Stimulated activated CD8-positive, alpha-beta memory T cell treated with anti-CD3 and anti-CD28 coated beads, Interleukin-4, amount 100 ng/mL, for 24 hours (primary cell): ENCODE measurements around the gene SHISAL1.
"Not testable (repeated sequence)": the region's sequence is repeated elsewhere in the genome, so short reads cannot be mapped to it uniquely, and the experiment has no call there.

Source experiments
- DNase-seq: peaks from one replicate; pipeline ENCODE4 v3.0.0-alpha.2; 2020; ENCODE audit warnings: low read depth

The SHISAL1 gene

DNA sequence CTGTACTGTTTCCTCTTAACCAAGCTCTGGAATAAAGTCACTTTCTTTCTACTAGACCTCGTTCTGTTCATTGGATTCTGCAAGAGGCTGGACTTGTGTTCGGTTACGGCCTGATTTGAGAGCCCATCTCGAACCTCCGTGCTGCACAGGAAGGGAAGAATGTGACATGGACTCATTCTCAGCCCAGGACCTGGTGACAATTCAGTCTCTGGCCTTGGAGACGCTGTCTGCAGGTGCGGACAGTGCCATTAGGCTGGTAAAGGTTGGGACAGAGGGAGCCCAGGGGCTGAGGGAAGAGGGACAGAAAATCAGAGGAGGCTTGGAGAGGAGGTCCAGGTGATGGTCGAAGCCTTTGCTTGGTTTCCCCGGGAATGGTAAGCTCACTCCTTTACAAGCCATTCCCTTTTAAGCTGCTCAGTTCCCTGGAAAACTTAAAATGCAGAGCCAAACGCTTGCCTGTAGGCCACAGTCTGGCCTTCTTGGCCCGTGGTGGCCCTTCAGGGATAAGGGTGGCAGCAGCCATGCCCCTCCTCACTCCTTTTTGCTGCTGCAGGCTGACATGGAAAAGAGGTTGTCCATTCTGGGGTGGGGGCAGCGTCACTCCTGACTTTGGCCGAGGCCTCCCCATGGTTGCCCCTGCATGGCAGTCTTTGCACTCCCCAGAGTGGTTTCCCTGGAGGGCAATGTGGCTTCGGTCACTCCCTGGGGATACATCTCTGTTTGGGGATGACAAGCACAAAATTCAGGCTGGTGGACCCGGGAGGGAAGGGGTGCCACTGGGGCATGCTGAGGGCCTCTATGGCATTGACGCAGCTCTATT lies 52.3 kb downstream of the SHISAL1 start:
- no peak for DNase-seq

DNA sequence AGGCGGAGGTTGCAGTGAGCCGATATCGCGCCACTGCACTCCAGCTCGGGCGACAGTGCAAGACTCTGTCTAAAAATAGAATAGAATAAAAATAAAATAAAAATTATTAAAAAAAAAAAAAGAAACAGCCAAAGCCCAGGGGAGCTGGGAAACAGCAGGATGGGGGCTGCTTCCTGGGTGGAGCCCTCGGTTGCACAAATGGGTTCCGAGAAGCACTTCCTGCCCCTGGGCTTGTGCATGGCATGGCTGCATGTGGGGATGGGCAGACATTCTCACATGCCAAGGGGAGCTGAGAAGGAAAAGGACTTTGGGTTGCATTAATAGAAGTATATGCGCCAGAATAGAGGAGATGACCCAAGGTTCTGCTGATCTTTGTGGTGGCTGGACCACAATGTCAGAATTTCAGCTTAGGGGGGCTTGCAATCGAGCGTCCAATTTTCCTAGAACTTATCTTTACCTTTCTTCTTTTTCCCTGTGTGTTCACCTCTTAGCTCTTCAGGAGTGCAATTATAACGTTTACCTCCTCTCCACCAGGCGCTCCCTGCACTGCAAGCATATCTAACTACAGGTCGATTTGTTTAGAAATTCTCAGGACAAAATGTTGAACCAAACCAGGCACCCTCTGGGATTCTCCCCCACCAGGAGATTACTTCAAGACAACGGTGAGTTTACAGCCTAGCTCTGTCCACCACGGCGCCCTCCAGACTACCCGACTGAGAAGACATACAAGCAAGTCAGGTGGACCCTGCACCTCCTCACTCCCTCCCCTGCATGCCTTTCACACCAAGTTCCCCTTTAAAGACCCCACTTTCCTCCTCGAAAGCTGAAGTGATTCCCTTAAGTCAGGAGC lies 53.2 kb downstream of the SHISAL1 start:
- no peak for DNase-seq

DNA sequence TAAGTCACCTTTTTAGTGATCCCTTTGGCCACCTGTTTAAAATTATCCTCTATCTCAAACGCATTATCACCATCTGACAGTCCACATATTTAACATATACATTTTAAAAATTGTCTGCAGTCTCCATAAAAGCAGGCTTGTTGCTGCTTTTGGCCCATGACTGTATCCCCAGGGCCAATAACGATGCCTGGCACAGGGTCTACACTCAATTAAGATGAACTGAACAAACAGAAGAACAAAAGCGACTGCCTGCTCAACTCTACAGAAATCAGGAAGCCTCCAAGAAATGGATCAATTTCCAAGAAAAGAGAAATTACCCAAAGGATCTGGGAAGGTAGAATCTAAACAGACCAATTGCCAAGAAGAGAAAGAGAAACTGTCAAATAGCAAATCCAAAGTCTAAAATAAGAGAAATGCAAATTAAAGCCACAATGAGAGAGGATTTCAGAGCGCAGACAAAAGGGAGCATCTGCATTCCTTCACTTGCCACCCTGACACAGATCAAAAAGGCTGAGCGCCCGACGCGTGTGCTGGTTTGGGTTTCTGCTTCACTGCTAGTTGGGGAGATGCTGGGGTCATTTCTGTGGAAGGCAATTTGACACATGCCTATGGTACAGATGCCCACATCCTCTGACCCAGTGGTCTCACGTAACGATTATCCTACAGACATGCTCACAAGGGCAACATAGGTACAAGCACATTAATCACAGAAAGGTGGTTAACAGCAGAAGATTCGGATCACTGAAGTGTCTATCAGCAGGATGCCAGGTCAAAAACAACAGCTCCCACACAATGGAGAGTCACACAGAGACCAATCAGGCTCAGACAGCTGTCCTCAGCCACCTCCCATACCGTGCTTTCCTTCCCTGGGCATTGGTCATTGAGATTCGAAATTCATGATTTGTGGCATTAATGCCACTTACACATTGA lies 55.9 kb downstream of the SHISAL1 start:
- DNase-seq, result no peak

DNA sequence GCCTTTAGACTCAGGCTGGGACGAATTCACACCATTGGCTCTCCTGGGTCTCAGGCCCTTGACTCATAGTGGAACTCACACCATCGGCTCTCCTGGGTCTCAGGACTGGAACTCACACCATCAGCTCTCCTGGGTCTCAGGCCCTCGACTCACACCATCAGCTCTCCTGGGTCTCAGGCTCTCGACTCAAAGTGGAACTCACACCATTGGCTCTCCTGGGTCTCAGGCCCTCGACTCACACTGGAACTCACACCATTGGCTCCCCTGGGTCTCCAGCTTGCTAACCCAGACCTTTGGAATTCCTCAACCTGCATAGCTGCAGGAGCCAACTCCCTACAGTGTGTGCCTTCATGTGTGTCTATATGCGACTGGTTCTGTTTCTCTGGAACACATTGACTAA lies 56.7 kb downstream of the SHISAL1 start:
- no peak for DNase-seq

DNA sequence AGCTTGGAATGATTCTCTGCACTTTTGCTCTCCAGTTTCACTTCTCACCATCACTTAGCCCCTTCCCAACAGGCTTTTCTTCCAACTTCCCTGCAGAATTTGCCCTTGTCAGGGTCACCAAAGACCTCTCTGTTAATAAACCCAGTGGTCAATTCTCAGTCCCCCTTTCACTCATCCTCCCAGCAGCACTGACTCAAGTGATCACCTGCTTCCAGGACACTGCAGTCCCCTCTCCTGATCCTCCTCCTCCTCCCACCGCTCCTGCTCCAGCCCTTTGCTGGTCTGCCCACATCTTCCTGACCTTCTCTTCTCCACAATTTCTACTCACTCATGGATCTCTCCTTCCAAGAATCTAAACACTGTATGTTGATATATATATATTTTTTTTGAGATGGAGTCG lies 57.9 kb downstream of the SHISAL1 start:
- no peak for DNase-seq

DNA sequence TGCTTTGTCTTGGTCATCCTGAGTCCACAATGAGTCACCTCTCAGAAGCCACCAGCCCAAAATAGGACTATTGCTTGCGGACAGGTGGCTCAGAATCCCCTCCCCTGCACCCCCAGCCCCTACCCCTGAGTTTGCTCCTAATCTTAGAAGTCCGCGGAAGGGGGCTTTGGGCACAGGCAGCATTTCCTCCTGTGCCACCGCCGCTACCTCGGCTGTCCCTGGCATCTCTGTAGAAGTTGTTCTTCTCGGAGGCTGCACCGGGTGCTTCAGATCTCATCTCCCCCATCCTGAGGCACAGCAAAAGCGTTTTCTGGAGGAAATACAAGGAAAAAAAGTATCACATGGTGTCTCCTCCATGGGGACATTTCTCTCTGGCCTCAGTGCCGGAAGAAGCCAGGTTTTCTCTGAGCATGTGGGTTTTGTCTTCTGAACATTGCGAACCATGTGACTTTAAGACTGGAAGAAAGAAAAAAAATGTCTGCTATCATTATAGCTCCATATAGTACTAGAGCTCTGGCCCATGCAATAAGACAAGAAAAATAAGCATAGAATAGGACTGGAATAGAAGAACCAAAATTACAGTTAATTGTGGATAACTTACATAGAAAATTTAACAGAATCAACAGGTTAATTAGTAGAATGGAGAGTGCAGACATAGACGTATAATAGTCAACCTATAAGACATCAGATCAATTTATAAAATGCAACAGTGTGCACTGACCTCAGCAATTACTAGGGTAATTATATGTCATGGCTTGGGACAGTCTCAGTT lies 63.2 kb downstream of the SHISAL1 start:
- DNase-seq, result no peak

DNA sequence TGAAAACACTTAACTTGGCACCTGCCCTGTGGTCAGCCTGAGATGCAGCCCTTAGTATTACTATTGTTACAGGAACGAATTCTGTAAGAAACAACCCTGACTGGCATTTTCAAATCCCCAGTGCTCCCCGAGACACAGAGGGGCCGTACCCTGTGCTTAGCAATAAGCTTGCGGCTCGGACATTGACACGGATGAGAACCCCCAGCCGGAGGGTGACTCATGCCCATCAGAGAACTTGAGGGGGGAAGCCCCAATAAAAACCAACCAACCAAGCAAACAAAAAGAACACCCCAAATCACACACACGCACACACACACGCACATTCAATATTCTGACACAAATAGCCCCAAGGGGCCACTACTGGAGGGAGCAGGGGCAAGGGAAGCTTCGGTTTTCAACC lies 63.8 kb downstream of the SHISAL1 start:
- no peak for DNase-seq

DNA sequence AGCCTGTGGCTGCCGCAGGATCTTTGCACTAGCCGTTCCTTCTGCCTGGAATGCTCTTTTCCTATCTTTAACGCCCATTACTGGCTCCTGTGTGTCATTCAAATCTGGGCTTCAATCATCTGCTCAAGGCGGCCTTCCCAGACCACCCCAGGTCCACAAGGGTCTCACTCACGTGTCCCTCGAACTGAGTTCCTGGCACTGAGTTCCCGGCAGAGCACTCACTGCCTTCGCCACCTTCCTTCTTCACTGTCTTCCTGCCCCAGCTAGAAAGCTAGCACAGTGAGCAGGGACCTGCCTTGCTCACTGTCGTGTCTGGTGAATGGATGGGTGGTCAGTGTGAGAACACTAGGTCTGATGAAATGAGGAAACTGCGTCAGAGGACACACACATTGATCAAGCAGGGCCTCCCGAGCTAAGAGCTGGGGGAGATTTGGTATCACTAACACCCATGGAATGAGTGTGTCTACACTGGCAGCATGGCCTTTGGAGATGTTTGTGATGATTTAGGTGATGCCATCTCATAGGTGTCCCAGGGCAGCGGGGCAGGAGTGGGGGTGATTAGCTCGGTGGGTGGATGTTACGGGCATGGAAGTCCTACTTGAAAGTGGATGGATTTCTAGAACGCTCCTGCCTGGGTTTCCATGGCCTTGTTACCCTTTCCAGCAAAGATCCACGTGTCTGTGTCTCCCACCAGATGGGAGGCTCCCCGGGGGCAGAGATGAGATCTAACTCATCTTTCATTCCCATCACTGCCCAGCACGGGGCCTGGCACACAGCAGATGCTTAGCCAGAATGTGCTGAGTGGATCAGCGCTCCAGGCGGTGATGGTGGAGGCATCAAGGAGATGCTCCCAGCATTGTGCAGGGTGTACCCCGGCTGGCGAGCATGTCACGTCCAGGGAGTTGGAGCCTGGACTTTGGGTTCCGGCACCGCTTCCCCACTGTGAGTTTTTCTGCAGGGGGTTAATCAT lies 64.5 kb downstream of the SHISAL1 start:
- DNase-seq, result no peak

DNA sequence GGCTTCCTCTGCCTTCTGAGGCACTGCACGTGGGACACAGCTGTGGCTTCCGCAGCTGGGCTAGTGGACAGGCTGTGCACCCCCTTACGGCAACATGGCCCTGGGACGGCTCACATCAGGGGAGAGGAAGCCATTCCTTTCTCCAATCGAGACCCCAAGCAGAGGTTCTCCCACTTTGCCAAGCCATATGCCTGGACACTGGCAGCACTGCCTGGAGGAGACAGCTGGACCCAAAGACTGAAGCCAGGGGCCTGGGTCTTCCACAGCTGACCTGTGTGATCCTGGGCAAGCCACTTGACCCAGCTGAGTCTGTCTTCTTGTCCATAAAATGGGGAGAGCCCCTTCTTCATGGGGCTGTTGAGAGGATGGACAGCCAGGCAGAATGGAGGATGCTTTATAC lies 65.4 kb downstream of the SHISAL1 start:
- DNase-seq, result no peak

DNA sequence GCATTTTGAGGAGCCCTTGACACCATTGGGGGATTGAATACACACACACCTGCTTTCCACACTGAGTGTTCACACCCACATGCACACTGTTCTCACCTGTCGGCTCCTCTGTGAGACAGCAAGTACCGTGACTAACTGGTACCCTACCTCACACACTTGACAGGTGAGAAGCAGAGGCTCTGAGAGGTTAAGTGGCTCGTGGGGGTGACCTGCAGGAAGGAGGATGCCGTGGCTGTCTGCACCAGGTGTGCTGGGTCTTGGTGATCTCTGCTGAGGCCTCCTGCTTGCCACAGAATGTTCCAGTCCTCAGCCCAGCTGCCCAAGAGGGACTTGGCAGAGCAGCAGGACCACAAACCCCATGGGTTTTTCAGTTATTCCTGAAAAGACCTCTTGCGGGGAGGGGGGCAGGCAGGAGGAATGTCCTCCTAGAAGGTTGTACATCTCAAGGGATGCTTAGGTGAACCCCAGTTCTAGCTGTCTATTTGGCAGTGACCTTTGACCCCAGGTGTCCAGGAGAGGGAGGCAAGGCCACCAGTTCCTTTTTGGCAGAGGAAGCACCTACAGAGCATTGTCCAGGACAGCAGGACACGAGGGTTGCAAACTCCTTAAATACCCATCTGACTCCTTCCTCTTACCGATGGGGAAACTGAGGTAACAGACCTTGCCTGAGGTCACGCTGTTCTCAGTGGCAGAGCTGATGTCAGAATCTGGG lies 66.0 kb downstream of the SHISAL1 start:
- no peak for DNase-seq

DNA sequence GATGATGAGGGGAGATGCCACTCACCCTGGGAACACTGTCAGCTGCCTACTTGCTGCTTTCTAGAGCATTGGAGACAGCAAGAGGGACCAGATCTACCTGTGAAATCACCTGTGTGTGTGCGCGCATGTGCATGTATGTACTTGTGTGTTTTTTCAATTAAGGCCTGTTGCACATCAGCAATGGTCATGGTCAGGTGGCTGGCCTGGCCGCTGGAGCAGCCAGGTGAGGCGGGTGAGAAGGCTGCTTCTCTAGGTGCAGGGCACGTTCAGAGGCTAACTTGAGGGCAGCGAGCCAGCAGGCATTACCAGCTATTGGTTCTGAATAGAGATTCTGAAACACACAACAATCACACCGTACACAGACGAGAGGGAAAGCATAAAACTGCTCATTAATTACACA lies 66.9 kb downstream of the SHISAL1 start:
- DNase-seq, result no peak

DNA sequence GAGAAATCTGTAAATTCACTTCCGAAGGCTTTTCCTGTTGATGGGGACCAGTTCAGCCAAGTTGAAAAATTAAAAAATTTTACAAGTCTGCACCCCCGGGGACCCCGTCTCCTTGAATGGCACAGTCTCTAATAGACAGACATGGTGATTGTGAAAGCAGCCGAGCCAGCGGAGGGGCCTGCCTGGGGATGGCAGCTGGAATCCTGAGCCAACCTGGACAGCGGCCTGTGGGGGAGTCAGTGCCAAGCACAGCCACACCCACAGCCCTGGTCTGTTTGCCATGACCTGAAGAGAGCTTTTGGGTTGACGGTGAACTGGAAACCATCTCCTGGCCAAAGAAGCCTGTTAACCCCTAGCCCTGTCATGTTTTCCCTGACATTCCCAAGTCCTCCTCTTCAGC lies 67.3 kb downstream of the SHISAL1 start:
- DNase-seq, result no peak

DNA sequence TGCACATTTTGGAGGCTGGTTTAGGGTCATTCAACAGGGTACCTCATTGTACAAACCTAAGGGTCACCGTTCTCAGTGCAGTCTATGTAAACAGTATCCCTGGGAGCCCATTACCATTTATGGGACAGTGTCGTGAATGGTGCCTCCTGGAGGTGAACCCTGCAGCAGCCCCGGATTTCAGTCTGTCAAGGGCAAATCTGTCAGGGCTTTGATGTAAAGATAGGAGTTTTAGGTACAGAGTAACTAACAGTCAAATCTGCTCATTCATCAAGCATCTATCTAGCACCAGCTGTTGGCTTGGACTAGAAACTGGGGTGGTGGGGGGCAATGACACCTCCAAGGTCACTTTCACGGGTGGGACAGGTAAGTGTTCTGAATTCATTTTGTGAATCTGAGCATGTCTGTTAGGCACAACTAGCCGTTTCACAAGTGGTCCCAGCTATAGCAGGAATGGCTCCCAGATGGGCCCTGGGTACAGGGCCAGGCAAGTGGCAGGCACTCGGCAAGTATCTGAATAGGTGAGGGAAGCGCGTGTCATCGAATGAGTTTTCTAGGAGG lies 68.4 kb downstream of the SHISAL1 start:
- DNase-seq, result no peak

DNA sequence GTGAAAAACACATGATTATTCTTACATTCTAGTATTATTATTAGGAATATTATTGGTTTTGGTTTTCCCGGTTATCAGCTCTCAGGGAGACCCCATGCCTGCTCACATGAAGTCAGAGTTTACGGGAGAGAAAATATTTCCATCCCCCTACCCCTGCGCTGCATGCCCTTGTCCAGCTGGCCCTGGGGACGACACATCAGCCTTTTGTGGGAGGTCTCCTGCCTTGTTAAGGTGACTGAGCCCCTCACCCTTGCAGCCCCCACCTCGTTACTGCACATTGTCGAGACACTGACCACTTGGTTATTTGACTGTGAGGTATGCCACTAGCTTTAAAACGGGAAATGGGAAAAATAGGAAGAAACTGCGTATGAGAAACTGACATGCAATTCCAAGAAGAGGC lies 69.0 kb downstream of the SHISAL1 start:
- DNase-seq, result no peak

DNA sequence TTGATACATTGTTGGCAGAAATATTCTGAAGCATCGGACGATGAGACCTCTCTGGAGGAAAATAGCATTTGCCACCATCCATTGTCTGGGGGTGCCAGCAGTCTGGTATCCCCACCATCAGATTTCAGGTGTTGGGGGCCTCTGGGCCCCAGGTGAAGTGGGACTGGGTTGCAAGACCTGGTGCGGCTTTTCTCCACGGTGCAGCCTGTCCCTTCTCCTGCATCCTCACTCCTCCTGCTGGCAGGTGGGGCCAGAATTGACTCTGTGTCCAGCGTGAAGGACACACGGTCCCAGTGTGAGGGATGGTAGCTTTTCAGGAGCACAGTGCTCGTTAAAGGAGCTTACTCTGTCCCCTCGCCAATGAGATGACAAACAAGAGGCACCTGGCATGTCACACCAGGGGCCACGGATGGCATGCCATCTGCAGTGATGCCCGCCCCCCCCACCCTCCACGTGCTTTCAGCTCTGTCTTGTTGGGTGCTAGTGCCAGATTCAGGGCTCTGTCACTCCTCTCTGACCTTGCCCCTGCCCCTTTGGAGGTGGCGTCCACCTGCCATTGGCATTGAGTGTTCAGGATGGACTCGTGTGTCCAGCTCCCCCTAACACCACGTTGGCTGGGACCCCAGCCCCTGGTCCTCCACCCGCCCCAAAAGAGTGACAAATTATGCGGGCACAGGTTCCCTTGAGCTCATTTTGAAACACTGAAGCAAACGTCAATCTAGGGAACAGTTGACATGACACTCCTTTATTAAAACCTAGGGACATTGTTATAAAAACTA lies 69.6 kb downstream of the SHISAL1 start:
- DNase-seq, result no peak

DNA sequence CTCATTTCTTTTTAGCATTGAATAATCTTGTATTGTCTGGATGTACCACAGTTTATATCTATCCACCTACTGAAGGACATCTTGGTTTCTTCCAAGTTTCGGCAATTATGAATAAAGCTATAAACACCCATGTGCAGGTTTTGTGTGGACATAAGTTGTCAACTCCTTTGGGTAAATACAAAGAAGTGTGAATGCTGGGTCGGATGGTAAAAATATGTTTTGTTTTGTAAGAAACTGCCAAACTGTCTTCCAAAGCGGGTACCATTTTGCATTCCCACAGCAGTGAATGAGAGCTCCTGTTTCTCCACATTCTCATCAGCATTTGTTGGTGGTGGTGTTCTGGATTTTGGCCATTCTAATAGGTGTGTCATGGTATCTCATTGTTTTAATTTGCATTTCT lies 71.6 kb downstream of the SHISAL1 start:
- not testable (repeated sequence) for DNase-seq

DNA sequence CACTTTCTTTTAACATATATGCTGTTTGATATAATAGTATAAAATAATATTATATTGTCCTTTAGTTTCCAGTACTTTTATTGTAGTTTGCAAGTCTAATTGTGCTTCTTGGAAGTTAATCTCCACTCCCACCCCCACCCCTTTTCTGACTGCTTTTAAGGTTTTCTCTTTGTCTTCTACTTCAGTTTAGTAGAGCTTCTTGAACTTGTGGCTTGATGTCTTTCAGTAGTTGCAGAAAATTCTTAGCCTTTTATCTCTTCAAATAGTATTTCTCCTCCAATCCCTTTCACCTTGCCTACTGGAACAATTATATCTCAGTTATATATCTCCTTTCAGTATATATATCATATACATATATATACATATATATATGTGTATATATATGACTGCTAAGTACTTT lies 75.5 kb downstream of the SHISAL1 start:
- no peak for DNase-seq

DNA sequence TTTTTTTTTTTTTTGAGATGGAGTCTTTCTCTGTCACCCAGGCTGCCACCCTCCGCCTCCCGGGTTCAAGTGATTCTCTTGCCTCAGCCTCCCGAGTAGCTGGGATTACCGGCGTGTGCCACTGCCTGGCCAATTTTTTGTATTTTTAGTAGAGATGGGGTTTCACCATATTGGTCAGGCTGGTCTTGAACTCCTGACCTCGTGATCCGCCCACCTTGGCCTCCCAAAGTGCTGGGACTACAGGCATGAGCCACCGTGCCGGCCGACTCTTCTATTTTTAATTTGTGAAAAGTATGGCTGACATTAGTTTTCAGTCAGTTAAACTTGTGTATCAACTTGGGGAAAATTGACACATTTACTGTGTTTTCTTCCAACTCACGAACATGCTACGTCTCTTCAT lies 78.4 kb downstream of the SHISAL1 start:
- DNase-seq, result not testable (repeated sequence)

DNA sequence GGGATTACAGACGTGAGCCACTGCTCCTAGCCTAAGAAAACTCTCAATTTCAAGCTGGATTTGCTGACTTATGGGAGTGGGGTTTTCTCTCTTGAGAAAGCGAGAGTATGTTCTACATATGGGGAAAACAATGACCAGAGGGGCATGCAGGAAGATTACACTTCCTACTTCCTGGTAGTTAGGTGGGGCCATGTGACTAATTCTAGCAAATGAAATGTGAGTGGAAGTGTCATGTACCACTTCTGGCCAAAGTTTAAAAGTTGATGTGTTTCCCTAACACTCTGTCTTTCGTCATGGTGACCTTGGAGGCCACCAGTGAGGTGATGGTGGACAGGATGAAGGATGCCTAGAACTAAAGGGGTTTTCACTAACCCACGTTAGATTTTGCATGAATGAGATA lies 81.5 kb downstream of the SHISAL1 start:
- DNase-seq, result no peak
